Activated naive CD8-positive, alpha-beta T cell treated with anti-CD3 and anti-CD28 coated beads, Interleukin-2, amount 10 ng/mL, durations not matched to agents 7 days and 5 days (primary cell): Measurements from ENCODE around the gene SNRPF. TPM values are rescaled to one million over a fixed set of nuclear protein-coding genes. Genes with fewer than 3 reads are reported as not detected.
"Not testable (repeated sequence)": the region's sequence is repeated elsewhere in the genome, so short reads cannot be mapped to it uniquely, and the experiment has no call there.

Experiments used
- ATAC-seq: fragments of 150-1000 bp; cut with Tn5 transposase; one replicate; pipeline ENCODE4 v1.10.0; 2021; ENCODE audit warnings: low read depth, moderate library complexity
- POLR2A ChIA-PET: fragments of 350-600 bp; sonication (Branson Sonifier 250); formaldehyde crosslinking; loops from one replicate; lab custom pipeline; 2021; ENCODE audit warnings: antibody characterized with exemption; lab: Charles Lee
- DNase-seq: peaks from one replicate; pipeline ENCODE4 v3.0.0; 2021
- H3K27ac Mint-ChIP-seq: one replicate; pipeline ENCODE4 v1.8.0; 2022; ENCODE audit warnings: mild to moderate bottlenecking, mixed read lengths
- H3K27me3 Mint-ChIP-seq: one replicate; pipeline ENCODE4 v1.8.0; 2022; ENCODE audit warnings: mild to moderate bottlenecking, moderate library complexity, mixed read lengths
- H3K36me3 Mint-ChIP-seq: one replicate; pipeline ENCODE4 v1.8.0; 2021; ENCODE audit warnings: mild to moderate bottlenecking, mixed read lengths
- H3K4me1 Mint-ChIP-seq: one replicate; pipeline ENCODE4 v1.8.0; 2021; ENCODE audit warnings: mixed read lengths
- H3K4me3 Mint-ChIP-seq: one replicate; pipeline ENCODE4 v1.8.0; 2022; ENCODE audit warnings: mild to moderate bottlenecking, moderate library complexity, mixed read lengths
- H3K9me3 Mint-ChIP-seq: one replicate; pipeline ENCODE4 v1.8.0; 2021; ENCODE audit warnings: mixed read lengths
- total RNA-seq, 2 experiments: library from RNA; stranded (reverse); gene quantifications; one replicate each; pipeline ENCODE4 v1.2.3, GENCODE V29; 2021

Gene SNRPF
- total RNA-seq, 2 experiments from 2014 or later, result 30.7 to 34.1 TPM

DNA sequence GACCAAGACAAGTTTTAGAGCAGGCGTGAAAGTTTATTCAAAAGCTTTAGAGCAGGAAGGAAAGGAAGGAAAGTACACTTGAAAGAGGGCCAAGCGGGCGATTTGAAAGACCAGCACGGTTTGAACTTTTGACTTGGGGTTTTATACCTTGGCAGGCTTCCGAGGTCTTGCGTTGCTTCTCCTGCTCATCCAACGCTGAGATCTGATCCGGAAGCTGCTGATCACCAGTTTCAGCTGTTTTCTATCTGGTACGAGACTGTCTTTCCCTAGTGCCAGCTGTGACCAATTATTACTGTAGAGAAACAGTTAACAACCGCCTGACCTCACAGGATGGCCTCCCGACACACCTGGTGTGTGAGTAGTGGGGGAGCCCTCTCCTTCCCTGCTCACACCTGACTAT is 20.6 kb upstream of the SNRPF start:
- Mint-ChIP-seq H3K4me3 (no peak overlapping the region), H3K9me3 (no peaks in the 10 kb centered on the region), H3K36me3 (no peaks in the 10 kb centered on the region), H3K27me3 (peaks cover 24% of the 10 kb centered on the region), H3K27ac (no peak overlapping the region), H3K4me1 (peaks cover 5% of the 10 kb centered on the region)
- DNase-seq, result no peak
- no peak for ATAC-seq
- POLR2A ChIA-PET, result no interaction called here

- POLR2A ChIA-PET, H3K36me3 Mint-ChIP-seq: not testable (repeated sequence)
Measured at GRCh38 chr12:95842426-95842825, 16.3 kb upstream of the SNRPF start.

DNA sequence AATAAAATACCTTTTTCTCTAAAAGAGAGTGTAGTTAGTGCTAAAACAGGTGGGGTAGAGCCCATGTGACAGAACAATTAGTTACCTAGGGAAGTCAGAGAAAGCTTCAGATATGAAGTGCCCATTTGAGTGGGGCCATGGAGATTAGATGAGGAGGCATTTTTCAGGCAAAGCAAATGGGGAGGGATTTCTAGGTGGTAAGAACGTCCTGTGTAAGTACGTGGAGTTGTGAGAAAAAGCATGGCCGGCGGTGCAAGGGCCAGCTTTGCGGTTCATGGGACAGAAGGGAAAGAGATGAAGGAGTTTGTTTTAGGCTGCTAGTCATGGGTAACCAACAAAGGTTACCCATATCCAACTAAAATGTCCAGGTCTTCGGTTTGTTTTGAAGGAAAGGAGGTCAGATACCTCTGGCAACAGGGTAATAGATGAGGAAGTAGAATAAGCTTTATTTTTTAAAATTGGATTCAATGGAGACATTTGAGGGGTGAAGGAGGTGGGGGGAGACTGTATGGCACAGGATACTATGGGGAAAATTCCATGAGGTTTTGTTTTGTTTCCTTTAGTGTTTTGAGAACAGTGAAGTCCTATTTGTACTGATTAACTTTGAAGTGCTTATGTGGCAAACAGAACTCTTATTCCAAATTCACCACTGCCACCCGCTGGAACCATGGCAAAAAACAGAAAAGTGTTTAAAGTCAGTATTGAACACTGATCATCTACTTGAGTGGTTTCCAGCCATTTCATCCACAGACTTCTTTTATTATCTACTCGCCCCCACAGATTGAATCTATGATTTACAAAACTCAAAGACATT is 10.0 kb upstream of the SNRPF start:
- Mint-ChIP-seq H3K27me3 (peaks cover 24% of the 10 kb centered on the region), H3K4me3 (no peak overlapping the region), H3K9me3 (no peaks in the 10 kb centered on the region), H3K27ac (no peak overlapping the region), H3K36me3 (no peaks in the 10 kb centered on the region), H3K4me1 (peaks cover 13% of the 10 kb centered on the region)
- ATAC-seq, result no peak
- DNase-seq, result no peak
- POLR2A ChIA-PET, result no interaction called here

More at GRCh38 chr12:95842426-95842825, 16.3 kb upstream of the SNRPF start:
- not testable (repeated sequence) for DNase-seq, ATAC-seq, H3K4me3 Mint-ChIP-seq, H3K27ac Mint-ChIP-seq, H3K9me3 Mint-ChIP-seq, H3K4me1 Mint-ChIP-seq
- peaks cover 34% of the 10 kb centered on the region for H3K27me3 Mint-ChIP-seq

GRCh38 chr12:95851606-95852005 is 7.1 kb upstream of the SNRPF start:
- H3K9me3 Mint-ChIP-seq, result no peaks in the 10 kb centered on the region
- H3K36me3 Mint-ChIP-seq, result no peaks in the 10 kb centered on the region
- POLR2A ChIA-PET, result no interaction called here
- ATAC-seq (no peak), DNase-seq (no peak)
- no peak overlapping the region for H3K4me3 Mint-ChIP-seq
- peaks cover 10% of the 10 kb centered on the region for H3K27me3 Mint-ChIP-seq
- peaks cover 14% of the 10 kb centered on the region for H3K4me1 Mint-ChIP-seq
- no peak overlapping the region for H3K27ac Mint-ChIP-seq

GRCh38 chr12:95852133-95852532 is 6.6 kb upstream of the SNRPF start:
- H3K4me3 Mint-ChIP-seq, result no peak overlapping the region
- H3K9me3 Mint-ChIP-seq, result no peaks in the 10 kb centered on the region
- no peaks in the 10 kb centered on the region for H3K36me3 Mint-ChIP-seq
- DNase-seq (no peak), ATAC-seq (no peak)
- H3K27me3 Mint-ChIP-seq, result peaks cover 10% of the 10 kb centered on the region
- no peak overlapping the region for H3K27ac Mint-ChIP-seq
- POLR2A ChIA-PET, result no interaction called here
- H3K4me1 Mint-ChIP-seq, result peaks cover 14% of the 10 kb centered on the region

DNA sequence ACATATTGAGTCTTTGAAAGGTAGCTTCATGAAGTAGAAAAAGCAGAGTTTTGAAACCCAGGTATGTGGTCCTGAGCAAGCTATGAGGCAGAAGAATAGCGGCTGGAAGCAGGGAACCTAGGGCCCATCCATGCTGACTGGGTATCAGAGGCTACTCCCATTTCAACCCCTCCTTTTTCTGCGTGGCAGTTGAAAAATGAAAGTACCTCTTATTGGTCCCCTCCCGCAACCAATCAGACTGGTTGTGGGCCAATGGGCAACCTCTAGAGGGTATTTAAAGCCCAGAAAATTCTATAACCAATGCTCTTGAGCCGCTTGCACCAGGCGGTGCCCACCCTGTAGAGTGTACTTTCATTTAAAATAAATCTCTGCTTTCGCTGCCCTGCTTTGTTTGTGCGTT is 1.6 kb upstream of the SNRPF start:
- no peaks in the 10 kb centered on the region for H3K9me3 Mint-ChIP-seq
- H3K4me3 Mint-ChIP-seq, result no peak overlapping the region
- POLR2A ChIA-PET, result no interaction called here
- no peak for DNase-seq
- no peak overlapping the region for H3K27ac Mint-ChIP-seq
- peaks cover 27% of the 10 kb centered on the region for H3K4me1 Mint-ChIP-seq
- no peaks in the 10 kb centered on the region for H3K27me3 Mint-ChIP-seq
- peaks cover 11% of the 10 kb centered on the region for H3K36me3 Mint-ChIP-seq
- no peak for ATAC-seq

- H3K9me3 Mint-ChIP-seq, result peaks cover under 1% of the 10 kb centered on the region
- POLR2A ChIA-PET, result no interaction called here
- DNase-seq (no peak), ATAC-seq (no peak)
- no peaks in the 10 kb centered on the region for H3K27me3 Mint-ChIP-seq
- H3K4me3 Mint-ChIP-seq, result no peak overlapping the region
- peaks cover 26% of the 10 kb centered on the region for H3K4me1 Mint-ChIP-seq
- peak overlapping the region; percentile 66 for H3K27ac Mint-ChIP-seq
- peaks cover 17% of the 10 kb centered on the region for H3K36me3 Mint-ChIP-seq
Measured at GRCh38 chr12:95857799-95858198, 953 bp upstream of the SNRPF start.

DNA sequence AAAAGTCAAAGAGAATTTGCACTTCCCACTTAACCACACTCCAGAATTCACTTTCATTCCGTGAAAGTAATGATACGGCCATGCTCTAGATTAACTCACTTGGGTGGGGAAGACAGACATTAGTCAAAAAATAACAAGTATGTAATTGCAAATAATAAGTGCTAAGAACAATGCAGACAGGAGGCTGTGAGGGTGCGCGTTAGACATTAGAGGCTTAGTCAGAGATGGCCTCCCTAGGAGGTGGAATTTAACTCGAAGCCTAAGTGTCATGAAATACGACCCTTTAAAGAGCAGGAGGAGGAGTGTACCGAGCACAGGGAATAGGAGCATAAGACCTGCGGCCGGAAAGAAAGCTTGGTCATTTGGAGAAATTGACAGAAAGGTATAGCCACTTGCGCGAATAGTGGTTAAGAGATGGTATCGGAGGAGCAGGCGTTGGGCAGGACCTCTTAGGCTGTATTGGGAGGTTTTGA is 628 bp downstream of the SNRPF start:
- POLR2A ChIA-PET, result no interaction called here
- Mint-ChIP-seq H3K4me1 (peaks cover 33% of the 10 kb centered on the region), H3K4me3 (no peak overlapping the region), H3K27me3 (no peaks in the 10 kb centered on the region), H3K36me3 (peaks cover 25% of the 10 kb centered on the region), H3K9me3 (peaks cover 1% of the 10 kb centered on the region), H3K27ac (no peak overlapping the region)
- DNase-seq, result no peak
- ATAC-seq, result peak; percentile 29

DNA sequence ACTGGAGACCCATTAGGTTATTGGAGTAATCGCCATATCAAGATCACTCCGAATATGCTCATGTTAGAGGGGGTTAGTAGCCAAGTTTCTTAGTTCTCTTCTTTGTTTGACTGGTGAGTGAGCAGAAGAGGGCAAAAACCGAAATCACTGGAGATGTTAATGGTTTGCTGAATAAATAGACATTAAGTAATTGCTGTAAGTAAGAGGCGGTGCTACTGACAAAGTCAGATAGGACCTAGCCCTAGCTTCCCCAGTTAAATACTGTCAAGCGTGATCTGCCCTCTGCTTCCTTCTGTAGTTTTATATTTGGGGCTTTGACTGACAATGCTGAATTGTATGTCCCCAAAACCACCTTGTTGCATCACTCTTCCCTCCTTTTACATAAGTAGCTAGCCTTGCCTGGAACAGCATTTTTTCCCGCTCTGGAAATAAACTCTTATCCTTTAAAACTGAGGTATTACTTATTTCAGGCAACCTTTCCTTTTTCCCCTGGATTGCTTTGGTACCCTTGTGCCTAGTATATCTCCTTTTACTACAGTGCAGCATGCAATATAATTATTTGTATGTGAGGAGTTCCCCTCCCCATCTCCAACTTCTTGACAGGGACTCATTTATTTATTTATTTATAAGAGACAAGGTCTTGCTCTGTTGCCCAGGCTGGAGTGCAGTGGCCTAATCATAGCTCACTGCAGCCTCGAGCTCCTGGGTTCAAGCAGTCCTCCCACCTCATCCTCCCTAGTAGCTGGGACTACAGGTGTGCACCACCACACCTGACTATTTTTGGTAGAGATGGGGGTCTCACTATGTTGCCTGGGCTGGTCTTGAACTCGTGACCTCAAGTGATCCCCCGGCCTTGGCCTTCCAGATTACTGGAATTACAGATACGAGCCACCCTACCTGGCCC is 1.4 kb downstream of the SNRPF start:
- POLR2A ChIA-PET, result no interaction called here

GRCh38 chr12:95862038-95862437 is 3.3 kb downstream of the SNRPF start:
- H3K27ac Mint-ChIP-seq, result no peak overlapping the region
- POLR2A ChIA-PET, result no interaction called here
- H3K4me1 Mint-ChIP-seq, result peaks cover 32% of the 10 kb centered on the region
- no peak for DNase-seq
- no peak overlapping the region for H3K4me3 Mint-ChIP-seq
- H3K9me3 Mint-ChIP-seq, result peaks cover 1% of the 10 kb centered on the region
- H3K27me3 Mint-ChIP-seq, result no peaks in the 10 kb centered on the region
- ATAC-seq, result no peak
- H3K36me3 Mint-ChIP-seq, result peaks cover 30% of the 10 kb centered on the region

More for the DNA sequence above, 1.4 kb downstream of the SNRPF start:
- H3K27me3 Mint-ChIP-seq, result no peaks in the 10 kb centered on the region
- H3K27ac Mint-ChIP-seq, result no peak overlapping the region
- H3K4me1 Mint-ChIP-seq, result peaks cover 32% of the 10 kb centered on the region
- no peak overlapping the region for H3K4me3 Mint-ChIP-seq
- ATAC-seq, result no peak
- peaks cover 26% of the 10 kb centered on the region for H3K36me3 Mint-ChIP-seq
- no peak for DNase-seq
- H3K9me3 Mint-ChIP-seq, result peaks cover 1% of the 10 kb centered on the region

- Mint-ChIP-seq H3K27ac (no peak overlapping the region), H3K36me3 (peaks cover 36% of the 10 kb centered on the region), H3K9me3 (peaks cover 1% of the 10 kb centered on the region), H3K4me3 (no peak overlapping the region), H3K27me3 (no peaks in the 10 kb centered on the region), H3K4me1 (peaks cover 29% of the 10 kb centered on the region)
- DNase-seq (no peak), ATAC-seq (no peak)
- POLR2A ChIA-PET, result no interaction called here
Measured at GRCh38 chr12:95863337-95863736, 4.6 kb downstream of the SNRPF start.

GRCh38 chr12:95870897-95871296 is 12.1 kb downstream of the SNRPF start:
- no peak for DNase-seq
- H3K4me1 Mint-ChIP-seq, result peaks cover 2% of the 10 kb centered on the region
- H3K36me3 Mint-ChIP-seq, result peaks cover 27% of the 10 kb centered on the region
- no peak for ATAC-seq
- no peak overlapping the region for H3K27ac Mint-ChIP-seq
- no peaks in the 10 kb centered on the region for H3K27me3 Mint-ChIP-seq
- POLR2A ChIA-PET, result no interaction called here
- H3K4me3 Mint-ChIP-seq, result no peak overlapping the region
- no peaks in the 10 kb centered on the region for H3K9me3 Mint-ChIP-seq

DNA sequence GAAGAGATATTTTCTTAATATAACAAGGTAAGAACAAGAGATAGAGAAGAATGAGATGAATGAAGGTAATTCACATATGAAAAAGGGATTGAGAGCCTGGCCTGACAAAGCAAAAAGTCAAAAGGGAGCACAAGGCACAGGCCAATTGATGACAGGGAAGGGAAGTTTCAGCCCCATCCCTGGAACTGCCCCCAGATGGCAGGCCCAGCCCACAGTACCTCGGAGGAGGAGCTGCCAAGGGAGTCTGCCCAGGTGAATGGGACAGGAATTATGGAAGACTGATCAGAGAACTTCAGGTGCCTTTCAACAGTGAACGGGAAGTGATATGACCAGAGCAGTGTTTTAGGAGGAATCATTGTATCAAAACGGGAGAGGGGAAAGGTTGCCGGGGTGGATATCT is 15.7 kb downstream of the SNRPF start:
- no peak overlapping the region for H3K4me3 Mint-ChIP-seq
- peaks cover 21% of the 10 kb centered on the region for H3K36me3 Mint-ChIP-seq
- H3K27me3 Mint-ChIP-seq, result no peaks in the 10 kb centered on the region
- peaks cover 2% of the 10 kb centered on the region for H3K4me1 Mint-ChIP-seq
- no peaks in the 10 kb centered on the region for H3K9me3 Mint-ChIP-seq
- H3K27ac Mint-ChIP-seq, result no peak overlapping the region
- ATAC-seq, result no peak
- no peak for DNase-seq
- POLR2A ChIA-PET, result no interaction called here
